Measurements from ENCODE around the gene KIAA0930.
A peak's percentile ranks its signal among the peaks of the same experiment; 100 is the strongest.
"Not testable (repeated sequence)": the region's sequence is repeated elsewhere in the genome, so short reads cannot be mapped to it uniquely, and the experiment has no call there.

KIAA0930 gene

DNA sequence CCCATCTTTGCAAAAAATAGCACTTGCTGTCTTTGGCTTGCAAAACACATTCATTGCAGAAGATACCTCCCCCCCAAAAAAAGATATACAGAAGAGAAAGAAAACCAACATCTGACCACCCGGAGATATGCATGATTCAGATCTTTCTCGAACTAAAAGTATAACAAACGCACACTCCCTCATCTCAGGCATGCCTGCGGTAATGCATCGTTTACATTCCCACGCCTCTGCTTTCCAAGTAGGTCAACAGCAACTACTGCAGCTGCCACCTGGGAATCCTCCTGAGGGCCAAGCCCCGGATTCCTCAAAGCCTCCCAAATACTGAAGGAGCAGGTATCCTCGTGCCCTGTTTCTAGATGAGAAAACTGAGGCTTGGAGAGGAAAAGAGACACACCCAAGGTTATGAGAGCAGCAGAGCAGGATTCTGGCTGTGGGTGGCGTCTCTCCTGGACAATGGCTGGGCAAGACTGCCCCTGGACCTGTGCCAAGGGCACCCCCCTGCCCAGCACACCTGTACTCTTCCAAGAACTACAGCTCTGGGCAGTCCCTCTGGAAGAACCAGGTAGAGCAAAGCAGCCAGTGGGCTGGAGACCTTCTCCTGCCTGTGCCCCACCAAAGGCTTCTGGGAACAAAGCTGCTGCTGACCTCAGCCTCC, 38.9 kb downstream of the KIAA0930 start:
- TF ChIP-seq POLR2A (IDR thresholded peaks at IDR 0.05; ENCODE audit: low read length) (no peak), GATA1 (IDR thresholded peaks at IDR 0.05; ENCODE audit: low read depth, low read length) (no peak)
- DNase-seq, result no peak

DNA sequence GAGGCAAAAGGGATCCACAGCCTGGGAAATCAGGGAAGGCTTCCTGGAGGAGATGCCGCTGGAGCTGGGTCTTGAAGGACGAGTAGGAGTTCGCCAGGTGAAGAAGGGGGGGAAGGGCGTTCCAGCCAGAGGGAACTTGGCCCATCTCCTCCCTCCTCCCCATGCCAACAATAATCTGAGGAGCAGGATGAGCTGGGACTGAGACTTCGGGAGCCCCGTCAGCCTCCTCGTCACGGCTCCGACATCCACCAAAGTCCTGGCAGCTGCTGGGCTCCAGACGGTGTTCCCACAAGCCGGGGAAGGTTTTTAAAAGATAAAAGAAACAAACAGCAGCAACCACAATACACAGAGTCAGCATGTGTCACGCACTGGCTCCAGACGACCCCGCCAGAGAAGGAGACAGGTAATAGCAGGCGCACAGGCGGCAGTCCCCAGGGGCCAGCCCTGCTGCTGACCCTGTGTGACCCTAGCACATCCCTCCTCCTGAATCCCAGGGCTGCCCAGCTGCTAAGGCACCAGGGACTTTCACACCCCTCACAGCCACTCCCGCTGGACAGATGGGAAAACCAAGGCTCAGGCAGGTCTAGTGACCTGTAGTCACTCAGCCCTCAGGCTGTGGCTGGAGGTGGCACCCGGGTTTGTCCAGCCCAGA, 39.7 kb downstream of the KIAA0930 start:
- TF ChIP-seq GATA1 (IDR thresholded peaks at IDR 0.05; ENCODE audit: low read depth, low read length) (no peak), POLR2A (IDR thresholded peaks at IDR 0.05; ENCODE audit: low read length) (no peak)
- DNase-seq, result no peak

DNA sequence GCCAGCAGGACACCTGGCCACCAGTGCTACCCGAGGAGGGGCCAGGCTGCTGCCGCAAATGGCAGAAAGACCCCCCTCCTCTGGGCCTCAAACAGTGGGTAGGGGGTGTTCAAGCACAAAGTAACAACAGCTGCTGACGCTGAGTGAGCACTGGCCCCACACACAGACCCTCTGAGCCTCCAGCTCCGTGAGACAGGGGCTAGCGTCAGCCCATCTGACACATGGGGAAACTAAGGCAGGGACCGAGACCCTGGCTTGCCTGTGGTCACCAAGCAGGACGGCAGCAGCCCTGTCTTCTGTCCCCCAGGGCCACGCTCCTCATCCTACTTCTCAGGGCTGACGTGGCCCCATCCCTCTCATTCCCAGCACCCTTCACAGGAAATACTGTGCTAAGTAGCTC, 40.5 kb downstream of the KIAA0930 start:
- no peak for TF ChIP-seq GATA1 (IDR thresholded peaks at IDR 0.05; ENCODE audit: low read depth, low read length)
- TF ChIP-seq POLR2A (IDR thresholded peaks at IDR 0.05; ENCODE audit: low read length), result no peak
- DNase-seq, result no peak

- TF ChIP-seq POLR2A (IDR thresholded peaks at IDR 0.05; ENCODE audit: low read length), result no peak
- TF ChIP-seq GATA1 (IDR thresholded peaks at IDR 0.05; ENCODE audit: low read depth, low read length), result no peak
- DNase-seq, result no peak
Measured at GRCh38 chr22:45199723-45200122, 41.0 kb downstream of the KIAA0930 start.

GRCh38 chr22:45198463-45198795, 42.3 kb downstream of the KIAA0930 start:
- no peak for DNase-seq
- no peak for TF ChIP-seq POLR2A (IDR thresholded peaks at IDR 0.05; ENCODE audit: low read length)
- no peak for TF ChIP-seq GATA1 (IDR thresholded peaks at IDR 0.05; ENCODE audit: low read depth, low read length)

- TF ChIP-seq GATA1 (IDR thresholded peaks at IDR 0.05; ENCODE audit: low read depth, low read length), result no peak
- TF ChIP-seq POLR2A (IDR thresholded peaks at IDR 0.05; ENCODE audit: low read length), result no peak
- DNase-seq, result no peak
Measured at GRCh38 chr22:45197606-45198462, 42.9 kb downstream of the KIAA0930 start.

GRCh38 chr22:45196926-45197605, 43.6 kb downstream of the KIAA0930 start:
- no peak for TF ChIP-seq GATA1 (IDR thresholded peaks at IDR 0.05; ENCODE audit: low read depth, low read length)
- no peak for TF ChIP-seq POLR2A (IDR thresholded peaks at IDR 0.05; ENCODE audit: low read length)

GRCh38 chr22:45196308-45196707, 44.4 kb downstream of the KIAA0930 start:
- no peak for TF ChIP-seq GATA1 (IDR thresholded peaks at IDR 0.05; ENCODE audit: low read depth, low read length)
- TF ChIP-seq POLR2A (IDR thresholded peaks at IDR 0.05; ENCODE audit: low read length), result no peak
- DNase-seq, result no peak

More at GRCh38 chr22:45196926-45197605, 43.6 kb downstream of the KIAA0930 start:
- no peak for DNase-seq

- TF ChIP-seq POLR2A (IDR thresholded peaks at IDR 0.05; ENCODE audit: low read length), result no peak
- no peak for DNase-seq
Measured at GRCh38 chr22:45195616-45196015, 45.1 kb downstream of the KIAA0930 start.

GRCh38 chr22:45194686-45195085, 46.0 kb downstream of the KIAA0930 start:
- no peak for DNase-seq
- no peak for TF ChIP-seq GATA1 (IDR thresholded peaks at IDR 0.05; ENCODE audit: low read depth, low read length)
- no peak for TF ChIP-seq POLR2A (IDR thresholded peaks at IDR 0.05; ENCODE audit: low read length)

- DNase-seq, result peak; percentile 46 to 49
- TF ChIP-seq GATA1 (IDR thresholded peaks at IDR 0.05; ENCODE audit: low read depth, low read length), result no peak
- no peak for TF ChIP-seq POLR2A (IDR thresholded peaks at IDR 0.05; ENCODE audit: low read length)
Measured at GRCh38 chr22:45192701-45193187, 48.0 kb downstream of the KIAA0930 start.

GRCh38 chr22:45191746-45192145, 48.9 kb downstream of the KIAA0930 start:
- DNase-seq, result not testable (repeated sequence)

GRCh38 chr22:45190202-45190872, 50.4 kb downstream of the KIAA0930 start:
- DNase-seq, result no peak
- TF ChIP-seq GATA1 (IDR thresholded peaks at IDR 0.05; ENCODE audit: low read depth, low read length) (no peak), POLR2A (IDR thresholded peaks at IDR 0.05; ENCODE audit: low read length) (no peak)

Data from erythroblast (primary cell).